ENCODE measurements around the gene DCXR. TPM values are rescaled to one million over a fixed set of nuclear protein-coding genes. Genes with fewer than 3 reads are reported as not detected.

Gene DCXR
- total RNA-seq, 1 experiment from 2014 or later, result 111 TPM

DNA sequence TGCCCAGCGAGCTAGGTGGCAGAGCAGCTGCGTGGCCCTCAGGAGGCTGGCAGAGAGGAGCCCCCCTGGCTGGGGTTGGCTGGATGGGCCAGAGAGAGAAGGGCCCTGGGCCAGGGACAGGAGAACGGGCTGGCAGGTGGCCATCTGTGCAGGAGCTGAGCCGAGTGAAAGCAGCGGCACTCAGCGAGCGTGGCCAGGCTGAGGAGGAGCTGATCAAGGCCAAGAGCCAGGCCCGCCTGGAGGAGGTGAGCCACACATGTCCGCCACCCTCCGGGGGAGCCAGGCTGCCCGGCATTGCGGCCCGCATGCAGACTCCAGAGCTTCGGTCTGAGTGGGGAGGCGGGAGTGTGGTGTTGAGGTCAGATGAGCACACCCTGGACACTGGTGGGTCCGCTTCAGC is 8.1 kb downstream of the DCXR start:
- DNase-seq (ENCODE audit: unreplicated experiment), result no peak
- BruUV-seq (replicated peaks), result no TSS peak
- H3K4me1 Mint-ChIP-seq (ENCODE audit: insufficient read depth, unreplicated experiment), result no peaks in the 10 kb centered on the region
- peaks cover 5% of the 10 kb centered on the region for H3K36me3 Mint-ChIP-seq (ENCODE audit: insufficient read depth, unreplicated experiment)
- no peaks in the 10 kb centered on the region for H3K9me3 Mint-ChIP-seq (ENCODE audit: unreplicated experiment)
- no peak overlapping the region for H3K27ac Mint-ChIP-seq (ENCODE audit: low read depth, unreplicated experiment)
- no peaks in the 10 kb centered on the region for H3K27me3 Mint-ChIP-seq (ENCODE audit: insufficient read depth, unreplicated experiment)
- intact Hi-C loops (cut with micrococcal nuclease), result no loop called here
- CTCF ChIA-PET, result interaction anchor here (0.6 to 2.3 kb wide), 6 partner anchors 9 to 125 kb away, joined by 3 to 13 read pairs (median 4); no protein-coding TSS in a partner anchor
- TF ChIP-seq, protein P1, sequence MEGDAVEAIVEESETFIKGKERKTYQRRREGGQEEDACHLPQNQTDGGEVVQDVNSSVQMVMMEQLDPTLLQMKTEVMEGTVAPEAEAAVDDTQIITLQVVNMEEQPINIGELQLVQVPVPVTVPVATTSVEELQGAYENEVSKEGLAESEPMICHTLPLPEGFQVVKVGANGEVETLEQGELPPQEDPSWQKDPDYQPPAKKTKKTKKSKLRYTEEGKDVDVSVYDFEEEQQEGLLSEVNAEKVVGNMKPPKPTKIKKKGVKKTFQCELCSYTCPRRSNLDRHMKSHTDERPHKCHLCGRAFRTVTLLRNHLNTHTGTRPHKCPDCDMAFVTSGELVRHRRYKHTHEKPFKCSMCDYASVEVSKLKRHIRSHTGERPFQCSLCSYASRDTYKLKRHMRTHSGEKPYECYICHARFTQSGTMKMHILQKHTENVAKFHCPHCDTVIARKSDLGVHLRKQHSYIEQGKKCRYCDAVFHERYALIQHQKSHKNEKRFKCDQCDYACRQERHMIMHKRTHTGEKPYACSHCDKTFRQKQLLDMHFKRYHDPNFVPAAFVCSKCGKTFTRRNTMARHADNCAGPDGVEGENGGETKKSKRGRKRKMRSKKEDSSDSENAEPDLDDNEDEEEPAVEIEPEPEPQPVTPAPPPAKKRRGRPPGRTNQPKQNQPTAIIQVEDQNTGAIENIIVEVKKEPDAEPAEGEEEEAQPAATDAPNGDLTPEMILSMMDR (IDR thresholded peaks at IDR 0.05; ENCODE audit: unreplicated experiment), result no peak
- H3K4me3 Mint-ChIP-seq (ENCODE audit: unreplicated experiment), result peak overlapping the region; percentile 78
- POLR2A ChIA-PET, result interaction anchor here (1.4 to 1.7 kb wide), 2 partner anchors 9 to 49 kb away, joined by 4 read pairs; partner anchors contain the start of gene DCXR

GRCh38 chr17:82028966-82029365 is 8.5 kb downstream of the DCXR start:
- CTCF ChIA-PET, result interaction anchor here (1.9 to 2.3 kb wide), 2 partner anchors 9 to 126 kb away, joined by 12 to 13 read pairs; no protein-coding TSS in a partner anchor
- Mint-ChIP-seq H3K27ac (ENCODE audit: low read depth, unreplicated experiment) (no peak overlapping the region), H3K4me3 (ENCODE audit: unreplicated experiment) (no peak overlapping the region), H3K27me3 (ENCODE audit: insufficient read depth, unreplicated experiment) (no peaks in the 10 kb centered on the region), H3K4me1 (ENCODE audit: insufficient read depth, unreplicated experiment) (peaks cover 4% of the 10 kb centered on the region), H3K9me3 (ENCODE audit: unreplicated experiment) (no peaks in the 10 kb centered on the region), H3K36me3 (ENCODE audit: insufficient read depth, unreplicated experiment) (peaks cover 5% of the 10 kb centered on the region)
- intact Hi-C loops (cut with micrococcal nuclease), result no loop called here
- TF ChIP-seq, protein P1 (IDR thresholded peaks at IDR 0.05; ENCODE audit: unreplicated experiment), result no peak
- POLR2A ChIA-PET, result interaction anchor here (1.4 to 1.7 kb wide), 2 partner anchors 9 to 49 kb away, joined by 4 read pairs; partner anchors contain the start of gene DCXR
- BruUV-seq (replicated peaks), result no TSS peak
- no peak for DNase-seq (ENCODE audit: unreplicated experiment)

DNA sequence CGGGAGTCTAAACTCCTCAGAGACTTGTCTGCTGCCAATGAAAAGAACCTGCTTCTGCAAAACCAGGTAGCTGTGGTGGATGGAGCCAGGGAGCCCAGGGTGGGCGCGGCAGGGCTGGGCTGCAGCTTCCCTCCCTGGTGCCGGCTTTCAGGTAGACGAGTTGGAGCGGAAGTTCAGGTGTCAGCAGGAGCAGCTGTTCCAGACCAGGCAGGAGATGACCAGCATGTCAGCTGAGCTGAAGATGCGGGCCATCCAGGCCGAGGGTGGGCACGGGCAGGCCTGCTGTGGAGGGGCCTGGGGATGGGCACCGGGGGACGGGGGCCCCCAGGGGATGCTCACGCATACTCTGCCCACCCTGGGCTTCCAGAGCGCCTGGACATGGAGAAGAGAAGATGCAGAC is 9.3 kb downstream of the DCXR start:
- intact Hi-C loops (cut with micrococcal nuclease), result no loop called here
- Mint-ChIP-seq H3K4me1 (ENCODE audit: insufficient read depth, unreplicated experiment) (peaks cover 6% of the 10 kb centered on the region), H3K27me3 (ENCODE audit: insufficient read depth, unreplicated experiment) (no peaks in the 10 kb centered on the region), H3K4me3 (ENCODE audit: unreplicated experiment) (no peak overlapping the region), H3K9me3 (ENCODE audit: unreplicated experiment) (no peaks in the 10 kb centered on the region), H3K36me3 (ENCODE audit: insufficient read depth, unreplicated experiment) (peaks cover 5% of the 10 kb centered on the region), H3K27ac (ENCODE audit: low read depth, unreplicated experiment) (no peak overlapping the region)
- TF ChIP-seq, protein P1 (IDR thresholded peaks at IDR 0.05; ENCODE audit: unreplicated experiment), result no peak
- POLR2A ChIA-PET, result interaction anchor here (0.6 to 1.4 kb wide), 2 partner anchors 48 to 59 kb away, joined by 3 to 4 read pairs; no protein-coding TSS in a partner anchor
- no peak for DNase-seq (ENCODE audit: unreplicated experiment)
- BruUV-seq (replicated peaks), result no TSS peak
- CTCF ChIA-PET, result no interaction called here

GRCh38 chr17:82025401-82026107 is 11.9 kb downstream of the DCXR start:
- CTCF ChIA-PET, result interaction anchor here (0.8 to 1.2 kb wide), 3 partner anchors 12 to 66 kb away, joined by 3 read pairs; partner anchors contain the start of gene DCXR
- Mint-ChIP-seq H3K27me3 (ENCODE audit: insufficient read depth, unreplicated experiment) (no peaks in the 10 kb centered on the region), H3K36me3 (ENCODE audit: insufficient read depth, unreplicated experiment) (peaks cover 5% of the 10 kb centered on the region), H3K27ac (ENCODE audit: low read depth, unreplicated experiment) (no peak overlapping the region), H3K4me1 (ENCODE audit: insufficient read depth, unreplicated experiment) (peaks cover 14% of the 10 kb centered on the region), H3K4me3 (ENCODE audit: unreplicated experiment) (no peak overlapping the region), H3K9me3 (ENCODE audit: unreplicated experiment) (no peaks in the 10 kb centered on the region)
- POLR2A ChIA-PET, result no interaction called here
- intact Hi-C loops (cut with micrococcal nuclease), result no loop called here
- BruUV-seq (replicated peaks), result no TSS peak
- DNase-seq (ENCODE audit: unreplicated experiment), result no peak
- TF ChIP-seq, protein P1 (IDR thresholded peaks at IDR 0.05; ENCODE audit: unreplicated experiment), result no peak
